HG02938 (cell line): ENCODE data around the gene ELMO3.

Experiments
- ATAC-seq: cut with Tn5 transposase; IDR thresholded peaks from one replicate; pipeline ENCODE4 v1.9.1; 2021; ENCODE audit warnings: mild to moderate bottlenecking, moderate library complexity; ENCODE audit not compliant: unreplicated experiment

ELMO3 gene

DNA sequence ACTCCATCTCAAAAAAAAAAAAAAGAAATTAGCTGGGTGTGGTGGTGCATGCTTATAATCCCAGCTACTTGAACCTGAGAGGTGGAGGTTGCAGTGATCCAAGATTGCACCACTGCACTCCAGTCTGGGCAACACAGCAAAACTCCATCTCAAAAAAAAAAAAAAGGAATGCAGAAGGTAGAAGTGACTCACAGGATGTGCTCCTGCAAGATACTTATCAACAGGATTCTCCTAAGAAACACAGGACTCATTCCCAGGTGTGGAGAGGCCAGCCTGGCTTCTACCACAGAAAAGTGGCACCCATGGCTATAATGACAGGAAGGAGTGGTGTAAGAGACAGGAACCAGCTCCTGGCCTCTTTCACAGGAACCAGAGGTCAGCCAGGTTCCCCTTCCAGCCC is 13.8 kb downstream of the ELMO3 start:
- no peak for ATAC-seq

DNA sequence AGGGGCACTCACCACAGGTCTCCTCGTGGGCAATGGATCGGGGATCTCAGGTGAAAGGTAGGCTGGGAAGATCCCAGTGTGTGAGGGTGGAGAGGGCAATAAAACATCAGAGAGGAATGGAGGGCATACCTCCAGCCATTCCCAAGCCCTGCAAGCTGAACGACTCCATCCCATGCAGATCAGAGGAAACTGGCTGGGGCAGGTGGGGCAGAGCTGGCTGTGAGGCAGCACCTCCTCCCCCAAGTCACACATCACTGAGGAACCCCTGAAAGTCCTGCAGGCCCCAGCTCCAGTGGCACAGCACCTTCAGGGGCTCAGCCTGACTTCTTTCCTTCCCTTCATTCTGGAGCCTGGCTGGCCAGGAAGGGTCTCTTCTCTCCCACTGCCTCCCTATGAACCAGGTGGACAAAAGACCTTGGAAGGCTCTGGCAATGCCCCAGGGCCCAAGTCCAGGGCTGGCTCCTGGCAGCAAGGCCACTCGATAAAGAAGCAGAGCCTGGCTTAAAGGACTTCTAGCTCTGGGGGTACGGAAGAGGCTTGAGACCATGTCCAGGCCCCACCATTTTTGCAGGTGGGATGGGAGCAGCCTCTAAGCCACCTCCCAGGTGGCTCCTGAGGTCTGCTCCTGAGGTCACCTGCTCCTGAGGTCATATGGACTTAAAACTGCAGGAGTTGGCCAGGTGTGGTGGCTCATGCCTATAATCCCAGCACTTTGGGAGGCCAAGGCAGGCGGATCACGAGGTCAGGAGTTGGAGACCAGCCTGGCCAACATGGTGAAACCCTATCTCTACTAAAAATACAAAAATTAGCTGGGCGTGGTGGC is 14.5 kb downstream of the ELMO3 start:
- ATAC-seq = no peak

DNA sequence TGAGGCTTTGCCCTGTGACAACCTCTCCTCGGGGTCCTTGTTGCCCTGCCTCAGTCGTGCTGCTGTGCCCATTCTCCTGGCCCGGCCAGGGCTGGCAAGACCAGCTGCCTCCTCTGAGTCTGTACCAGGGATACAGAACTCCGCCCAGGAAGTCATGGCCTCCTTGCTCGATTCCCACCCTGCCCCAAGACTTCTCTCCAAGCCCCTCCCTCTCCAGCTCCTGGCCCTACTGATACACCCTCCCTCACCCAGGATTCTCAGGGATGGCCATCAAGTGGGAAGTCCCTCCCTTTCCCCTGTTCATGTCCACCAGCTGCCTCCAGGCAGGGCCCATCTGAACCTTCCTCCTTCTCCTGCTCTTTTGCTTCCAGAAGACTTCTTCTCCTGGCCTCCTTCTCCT is 16.8 kb downstream of the ELMO3 start:
- no peak for ATAC-seq

DNA sequence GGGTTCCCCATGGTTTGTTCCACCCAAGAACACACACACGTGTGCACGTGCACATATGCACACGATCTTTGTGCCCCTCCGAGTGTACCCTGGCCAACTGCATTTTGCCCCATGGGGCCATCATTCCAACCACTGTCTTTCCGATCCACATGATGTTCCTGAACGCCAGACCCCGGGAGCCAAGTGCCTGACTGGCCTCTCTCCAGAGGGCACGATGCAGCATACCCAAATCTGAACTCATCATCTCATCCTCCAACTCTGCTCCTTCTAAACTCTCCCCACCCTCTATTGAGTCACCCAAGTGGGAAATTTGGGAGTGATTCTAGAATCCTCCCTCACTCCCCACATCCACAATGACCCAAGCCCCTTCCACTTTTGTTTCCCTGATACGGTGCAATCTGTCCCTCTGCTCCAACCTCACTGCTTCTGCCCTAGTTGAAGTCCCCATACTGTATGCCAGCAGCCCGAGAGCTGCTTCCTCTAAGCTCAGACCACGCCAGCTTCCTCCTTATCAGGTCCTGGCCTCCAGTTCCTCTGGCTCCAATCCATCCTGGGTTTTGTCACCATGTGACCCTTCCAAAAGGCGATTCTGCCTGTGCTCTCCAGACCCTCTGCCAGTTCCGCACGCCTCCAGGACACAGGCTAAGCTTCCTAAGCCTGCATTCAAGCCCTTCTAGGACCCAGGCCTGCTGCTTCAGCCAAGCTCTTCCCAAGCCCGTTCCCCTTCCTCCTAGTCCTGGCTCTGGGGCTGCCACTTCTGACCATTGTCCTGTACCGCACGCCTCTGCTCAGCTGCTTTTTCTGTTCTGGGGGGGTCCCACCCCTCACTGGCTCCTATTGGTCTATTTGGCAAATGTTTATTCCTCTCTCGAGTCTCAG is 17.9 kb downstream of the ELMO3 start:
- ATAC-seq = no peak

DNA sequence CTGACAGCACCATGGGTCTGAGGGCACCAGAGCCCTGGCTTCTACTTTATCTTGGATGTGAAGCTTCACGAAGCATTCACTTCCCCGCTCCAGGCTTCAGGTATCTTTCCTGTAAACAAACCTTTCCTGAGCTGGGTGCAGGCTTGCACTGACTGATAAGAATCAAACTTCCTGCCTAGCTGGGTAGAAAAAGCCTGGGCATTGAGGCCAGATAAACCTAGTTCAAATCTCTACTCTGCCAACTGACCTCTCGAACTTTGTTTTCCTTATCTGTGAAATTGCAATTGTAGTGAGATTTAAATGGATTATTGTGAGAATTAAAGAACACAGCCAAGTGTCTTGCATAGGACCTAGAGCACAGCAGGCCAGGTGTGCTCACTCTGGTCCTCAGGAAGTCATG is 25.1 kb downstream of the ELMO3 start:
- ATAC-seq = no peak

DNA sequence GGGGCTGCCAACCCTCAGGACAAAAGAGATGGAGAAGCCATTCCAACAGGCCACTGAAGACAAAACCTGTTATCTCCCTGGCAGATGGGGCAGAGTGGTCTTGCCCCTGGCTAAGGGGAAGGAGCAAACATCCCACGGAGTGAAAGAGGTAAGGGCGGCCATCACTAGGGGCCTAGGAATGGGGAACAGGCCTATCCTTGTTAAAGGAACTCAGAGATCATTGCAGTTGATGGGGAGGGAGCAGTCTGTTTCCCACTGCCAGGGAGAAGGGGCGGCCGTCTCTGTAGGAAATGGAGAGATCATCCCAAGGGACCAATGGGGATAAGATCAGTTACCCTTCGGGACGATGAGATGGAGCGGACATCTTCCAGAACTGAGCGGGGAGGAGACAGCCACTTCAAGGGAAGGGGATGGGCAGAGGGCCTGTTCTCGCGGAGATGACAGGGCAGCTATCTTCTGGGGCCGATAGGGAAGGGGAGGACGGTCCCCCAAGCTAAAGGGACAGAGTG is 27.4 kb downstream of the ELMO3 start:
- no peak for ATAC-seq

DNA sequence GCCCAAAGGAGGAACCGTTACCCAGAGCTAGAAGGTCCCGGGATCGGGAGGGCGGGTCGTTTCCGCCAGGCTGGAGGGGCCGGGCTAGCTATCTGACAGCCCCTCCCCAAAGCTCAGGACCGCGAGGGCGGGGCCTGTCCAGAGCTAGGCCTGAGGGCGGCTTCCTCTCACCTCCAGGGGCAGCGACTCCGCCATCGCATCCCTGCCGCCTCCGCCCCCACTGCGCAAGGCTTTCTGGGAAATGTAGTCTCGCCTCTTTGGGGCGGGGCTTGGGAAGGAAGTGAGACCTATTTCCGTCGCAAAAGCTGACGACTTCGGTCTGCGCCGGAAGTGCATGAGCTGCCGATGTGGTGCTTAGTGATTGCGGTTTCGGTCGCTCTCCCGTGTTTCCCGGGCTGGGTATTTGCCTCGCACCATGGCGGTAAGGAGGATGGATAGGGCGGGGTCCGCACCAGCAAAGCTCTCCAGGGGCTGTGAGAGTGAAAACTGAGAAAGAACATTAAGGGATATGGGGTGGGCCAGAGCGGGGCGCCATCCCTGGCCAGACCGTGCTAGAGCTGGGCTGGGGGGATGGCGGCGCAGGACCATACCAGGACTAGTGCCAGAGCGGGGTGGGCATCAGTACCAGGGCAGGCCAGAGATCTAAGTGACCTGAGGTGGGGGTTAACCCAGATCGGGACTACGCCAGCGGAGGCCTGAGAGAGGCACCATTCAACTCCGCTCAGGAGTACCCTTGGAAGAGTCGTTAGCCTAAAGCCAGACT is 28.1 kb downstream of the ELMO3 start, which contains the start of gene TMEM208:
TSS of gene TMEM208 (plus strand) at position 327 of the 763 bp plus-strand sequence. CDS start at position 416, 89 bp downstream.
- ATAC-seq = peak; percentile 87

DNA sequence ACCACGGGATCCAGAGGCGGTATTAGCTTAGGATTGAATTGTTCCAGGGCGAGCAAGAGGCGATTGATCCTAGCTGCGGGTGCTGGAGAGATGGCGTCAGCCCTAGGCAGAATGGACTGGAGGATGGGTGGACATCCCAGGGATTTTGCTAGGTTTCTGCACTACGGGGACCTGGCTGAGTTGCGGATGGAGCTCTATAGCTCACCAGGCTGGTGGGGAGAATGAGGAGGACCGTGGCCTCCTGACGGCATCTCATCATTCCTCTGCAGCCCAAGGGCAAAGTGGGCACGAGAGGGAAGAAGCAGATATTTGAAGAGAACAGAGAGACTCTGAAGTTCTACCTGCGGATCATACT is 28.6 kb downstream of the ELMO3 start:
- ATAC-seq = no peak

DNA sequence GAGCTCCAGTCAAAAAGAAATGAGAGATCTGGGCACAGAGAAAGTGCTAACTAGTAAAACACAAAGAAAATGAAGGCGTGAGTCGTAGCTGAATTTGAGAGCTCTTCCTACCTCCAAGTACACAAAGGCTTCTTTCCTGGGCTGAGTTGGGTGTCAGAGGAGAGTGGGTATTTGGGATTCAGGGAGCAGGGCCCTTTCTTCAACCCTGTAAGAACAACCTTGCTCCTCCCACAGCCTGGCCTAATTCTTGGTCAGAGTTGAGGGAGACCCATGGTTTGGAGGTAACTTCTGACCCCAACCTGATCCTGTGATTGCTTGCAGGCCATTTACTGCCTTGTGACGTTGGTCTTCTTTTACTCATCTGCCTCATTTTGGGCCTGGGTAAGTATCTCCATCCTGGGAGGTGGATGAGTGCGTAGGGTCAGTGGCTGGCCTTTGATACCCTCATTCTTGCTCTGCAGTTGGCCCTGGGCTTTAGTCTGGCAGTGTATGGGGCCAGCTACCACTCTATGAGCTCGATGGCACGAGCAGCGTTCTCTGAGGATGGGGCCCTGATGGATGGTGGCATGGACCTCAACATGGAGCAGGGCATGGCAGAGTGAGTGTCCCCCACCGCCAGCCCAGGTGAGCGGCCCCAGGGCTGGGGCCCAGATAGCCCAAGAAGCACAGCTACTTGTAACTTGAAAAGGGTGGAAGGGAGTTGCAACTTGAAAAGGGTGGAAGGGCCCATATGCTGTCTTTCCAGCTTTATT is 29.3 kb downstream of the ELMO3 start:
- ATAC-seq = no peak

DNA sequence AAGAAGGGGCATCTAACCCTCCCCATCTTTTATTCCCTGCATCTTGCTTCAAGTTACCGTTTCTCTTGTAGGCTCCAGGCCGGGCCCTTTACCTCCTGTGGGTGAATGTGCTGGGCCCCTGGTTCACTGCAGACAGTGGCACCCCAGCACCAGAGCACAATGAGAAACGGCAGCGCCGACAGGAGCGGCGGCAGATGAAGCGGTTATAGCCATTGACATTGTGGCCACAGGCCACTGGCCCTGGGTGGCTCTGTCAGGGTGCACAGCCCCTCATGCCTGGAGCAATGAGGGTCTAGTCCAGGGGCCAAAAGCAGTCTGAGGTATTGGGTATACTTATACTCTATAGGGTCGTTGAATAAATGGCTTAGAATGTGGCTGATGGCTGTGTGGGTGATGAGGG is 30.0 kb downstream of the ELMO3 start:
- no peak for ATAC-seq

DNA sequence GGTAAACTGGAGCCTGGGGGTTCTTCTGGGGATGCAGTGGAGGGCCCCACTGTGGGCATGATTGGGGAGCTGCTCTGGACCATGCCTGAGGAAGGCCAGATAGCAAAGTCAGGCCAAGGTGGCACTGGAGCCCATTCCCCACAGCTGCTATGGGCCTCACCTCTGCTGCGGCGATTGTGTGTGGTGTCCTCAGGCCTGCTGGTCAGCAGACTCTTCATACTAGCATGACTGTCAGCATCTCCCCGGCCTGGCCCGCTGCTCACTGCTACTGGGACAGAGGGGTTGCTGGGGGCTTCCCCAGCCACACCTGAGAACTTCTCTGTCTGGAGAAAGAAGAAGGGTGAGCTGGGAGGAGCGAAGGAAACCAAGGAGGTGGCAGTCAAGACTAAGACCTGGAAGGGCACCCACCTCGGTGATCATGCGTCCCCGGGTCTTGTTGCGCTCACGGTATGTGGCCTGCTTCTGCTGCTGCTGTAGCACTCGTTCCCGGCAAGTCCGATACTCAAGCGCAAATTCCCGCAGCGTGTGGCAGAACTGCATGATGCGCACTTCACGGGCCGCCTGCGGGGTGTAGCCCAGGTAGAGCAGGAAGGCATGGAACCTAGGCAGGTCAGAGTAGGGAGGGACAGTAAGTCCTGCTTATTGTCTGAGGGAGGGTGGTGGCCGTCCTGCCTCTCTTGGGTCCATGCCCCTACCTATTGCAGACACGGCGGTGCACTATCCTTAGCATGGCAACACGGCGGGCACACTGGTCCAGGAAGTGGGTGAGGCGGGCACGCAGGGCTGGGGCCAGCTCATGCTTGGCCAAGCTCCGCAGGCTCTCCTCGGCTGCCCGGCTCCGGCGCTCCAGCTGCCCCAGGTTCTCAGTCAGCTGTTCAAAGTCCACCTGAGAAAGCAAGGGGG is 31.2 kb downstream of the ELMO3 start:
- ATAC-seq = no peak

DNA sequence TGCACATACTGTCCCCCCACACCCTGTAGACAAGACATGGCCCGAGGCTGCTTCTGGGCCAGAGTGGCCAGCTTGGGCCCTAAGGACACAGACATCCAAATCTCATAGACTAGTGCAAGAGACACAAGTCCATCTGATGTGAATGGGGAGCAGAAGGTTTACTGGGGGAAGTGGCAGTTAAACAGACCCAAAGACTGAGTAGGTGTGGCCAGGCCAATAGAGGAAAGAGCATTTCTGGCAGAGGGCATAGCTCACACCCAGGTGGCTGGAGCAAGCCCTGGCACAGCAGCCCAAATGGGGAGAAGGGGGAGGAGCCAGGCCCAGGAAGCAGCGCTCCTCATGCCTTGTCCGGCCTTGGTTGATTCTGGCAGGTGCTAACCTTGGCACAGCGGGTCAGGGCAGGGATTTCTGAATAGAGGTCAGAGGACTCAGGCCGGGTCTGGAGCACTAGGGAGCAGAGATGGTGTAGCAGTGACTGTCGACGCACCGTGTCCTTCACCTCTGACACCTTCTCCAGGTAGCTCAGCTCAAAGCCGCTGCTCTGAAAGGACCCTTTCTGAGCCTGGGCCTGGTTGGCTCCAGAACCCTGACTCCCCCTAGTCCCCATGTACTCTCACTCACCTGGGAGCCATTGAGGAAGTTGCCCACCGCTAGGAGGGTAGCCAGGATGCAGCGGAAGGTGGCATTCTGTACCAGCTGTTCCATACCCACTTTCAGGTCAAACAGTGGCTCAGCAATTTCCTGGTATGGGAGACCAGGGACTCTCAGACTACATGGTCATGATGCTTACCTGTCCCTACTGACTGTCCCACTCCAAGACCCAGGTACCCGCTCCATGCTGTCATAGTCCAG is 32.1 kb downstream of the ELMO3 start:
- ATAC-seq = no peak

DNA sequence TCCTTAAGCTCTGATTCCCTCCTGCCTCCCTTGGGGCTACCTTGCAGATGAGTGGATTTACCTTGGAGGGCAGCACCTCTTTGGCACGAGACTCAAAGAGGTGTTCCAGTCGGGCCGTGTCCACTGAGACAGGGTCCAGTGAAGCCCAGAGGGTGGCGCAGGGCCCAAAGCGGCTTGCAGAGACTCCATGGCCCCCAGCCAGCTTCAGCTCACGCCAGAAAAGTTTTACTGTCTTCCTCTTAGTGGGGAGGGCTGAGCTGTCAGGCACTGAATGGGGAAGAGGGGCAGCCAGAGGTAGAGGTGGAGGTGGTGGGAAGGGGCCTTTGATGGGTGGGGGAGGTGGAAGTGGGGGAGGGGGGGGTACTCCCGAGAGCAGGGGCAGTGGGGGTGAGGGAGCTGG is 34.7 kb downstream of the ELMO3 start:
- no peak for ATAC-seq

DNA sequence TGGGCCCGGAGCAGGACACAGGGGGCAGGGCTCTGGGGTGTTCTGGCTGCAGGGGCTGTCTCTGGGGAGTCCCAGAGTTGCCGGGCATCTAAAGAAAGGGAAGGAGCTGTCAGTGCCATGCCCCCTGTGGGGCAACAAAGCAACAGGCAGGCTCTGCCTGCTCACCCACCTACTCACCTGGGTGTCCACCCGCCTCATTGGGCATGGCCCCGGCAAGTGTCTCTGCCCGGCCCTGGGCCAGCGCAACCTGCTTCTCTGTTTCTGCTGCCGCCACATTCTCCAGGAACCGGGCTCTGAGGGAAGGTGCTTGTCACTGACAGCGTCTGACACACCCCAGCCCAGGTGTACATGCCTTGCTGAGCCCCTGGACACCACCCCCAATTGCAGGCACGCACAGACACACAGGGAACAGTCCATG is 35.3 kb downstream of the ELMO3 start:
- ATAC-seq = no peak

DNA sequence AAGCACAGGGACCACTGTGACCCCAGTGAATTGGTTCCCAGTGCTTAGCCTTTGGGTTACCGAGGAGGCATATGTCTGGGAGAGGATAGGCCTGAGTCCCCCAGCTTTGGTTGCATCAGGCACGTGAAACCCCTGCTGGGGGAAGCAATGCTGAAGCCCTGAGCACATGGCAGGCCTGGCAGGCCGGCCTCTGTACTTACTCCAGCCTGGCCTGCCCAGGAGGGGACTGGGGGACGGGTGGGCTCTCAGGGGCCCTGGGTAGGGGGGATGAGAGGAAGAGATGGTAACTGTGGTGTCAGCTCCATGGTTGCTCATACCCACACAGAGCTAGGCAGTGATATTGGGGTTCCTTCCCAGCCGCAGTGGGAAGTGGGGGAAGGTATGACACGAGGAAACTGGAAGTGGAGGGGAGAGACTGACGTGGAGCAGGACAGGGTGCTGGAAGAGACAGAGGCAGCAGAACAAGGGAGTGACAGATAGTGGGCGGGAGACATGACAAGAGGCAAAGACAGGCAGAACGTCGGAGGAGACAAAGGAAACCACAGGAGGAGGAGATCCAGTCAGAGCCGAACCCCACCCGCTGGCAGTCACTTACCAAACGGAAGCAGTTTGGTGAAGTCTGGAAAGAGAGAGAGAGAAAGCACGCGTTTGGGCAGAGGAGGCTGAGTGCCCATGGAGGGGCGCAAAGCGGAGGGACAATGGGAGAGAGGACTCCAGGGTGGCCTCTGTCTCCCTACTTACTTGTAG is 37.1 kb downstream of the ELMO3 start:
- ATAC-seq = no peak

DNA sequence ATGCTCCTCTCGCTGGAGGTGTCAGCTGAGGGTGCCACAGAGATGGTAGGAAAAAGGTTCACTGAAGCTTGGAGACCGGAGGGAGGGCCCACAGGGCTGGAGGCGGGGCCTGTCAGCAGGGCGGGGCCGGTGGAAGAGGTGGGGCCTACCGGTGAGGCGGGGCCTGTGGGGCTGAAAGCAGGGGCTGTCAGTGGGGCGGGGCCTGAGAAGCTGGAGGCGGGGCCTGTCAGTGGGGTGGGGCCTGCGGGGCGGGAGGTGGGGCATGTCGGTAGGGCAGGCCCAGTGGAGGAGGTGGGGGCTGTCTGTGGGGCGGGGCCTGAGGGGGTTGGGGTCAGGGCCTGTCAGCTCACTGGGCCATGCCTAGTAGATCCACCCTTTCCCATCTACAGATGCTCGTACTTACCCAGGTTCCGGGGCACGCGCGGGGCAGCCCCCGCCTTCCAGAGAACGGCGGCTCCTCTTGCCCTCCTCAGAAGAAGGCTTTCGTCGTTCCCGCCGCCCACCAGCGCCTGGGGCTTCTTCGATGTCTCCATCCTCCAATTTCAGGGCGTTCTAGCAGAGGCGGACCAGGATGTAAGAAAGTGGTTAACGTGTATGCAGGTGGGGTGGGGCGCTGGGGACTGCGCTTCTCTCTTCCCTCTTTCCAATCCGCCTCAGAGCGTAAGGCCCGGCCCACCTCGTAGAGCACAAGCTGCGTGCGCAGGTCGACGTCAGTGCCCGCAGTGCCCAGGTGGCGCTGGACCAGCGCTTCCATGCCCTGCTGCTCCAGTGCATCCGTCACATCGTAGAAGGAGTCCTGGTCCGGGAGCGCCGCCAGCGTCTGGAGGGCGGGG is 37.8 kb downstream of the ELMO3 start:
- ATAC-seq = no peak
